ENCODE data around the gene FARP2. TPM values are rescaled to one million over a fixed set of nuclear protein-coding genes. Genes with fewer than 3 reads are reported as not detected.

The FARP2 gene
- total RNA-seq, 4 donors from 2014 or later = 42.7 to 229 (median 93.2) TPM

GRCh38 chr2:241469746-241470145, 113.7 kb downstream of the FARP2 start:
- Histone ChIP-seq H3K4me1 (no peaks in the 10 kb centered on the region), H3K27me3 (no peaks in the 10 kb centered on the region), H3K9me3 (no peaks in the 10 kb centered on the region), H3K4me3 (no peak overlapping the region), H3K27ac (no peak overlapping the region), H3K36me3 (peaks cover 0 to 55% (median 4%) of the 10 kb centered on the region in 3 donors)
- no peak for DNase-seq (ENCODE audit: low spot score in 2 of 2)
- TF ChIP-seq EP300 (IDR thresholded peaks at IDR 0.05) = no peak
- no peak for TF ChIP-seq CTCF (IDR thresholded peaks at IDR 0.05)
- no peak for TF ChIP-seq POLR2A (IDR thresholded peaks at IDR 0.05)
- 88 to 90% methylated on average over 2 of the region's 2 CpGs for WGBS, 2 donors

DNA sequence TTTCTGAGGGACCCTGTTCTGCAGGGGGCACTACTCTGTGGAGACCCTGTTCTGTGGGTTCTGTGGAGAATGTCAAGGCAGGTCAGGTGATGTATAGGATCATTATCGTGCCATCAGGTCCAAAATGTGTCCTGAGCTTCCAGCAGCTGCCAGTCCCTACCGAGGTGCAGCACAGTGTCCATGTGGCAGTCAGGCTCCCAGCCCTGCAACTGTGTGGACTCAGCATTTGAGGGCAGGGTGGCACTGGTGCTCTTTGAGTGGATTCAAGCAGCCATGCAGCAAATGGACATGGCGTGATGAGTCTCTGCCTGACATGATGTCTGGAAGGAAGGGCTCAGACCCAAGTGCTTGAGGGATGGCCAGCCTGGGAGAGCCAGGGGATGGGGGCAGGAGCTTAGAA, 117.3 kb downstream of the FARP2 start:
- DNase-seq (ENCODE audit: low spot score in 2 of 2) = no peak
- WGBS, 2 donors = 89 to 92% methylated on average over 3 of the region's 3 CpGs
- Histone ChIP-seq H3K27me3 (no peaks in the 10 kb centered on the region), H3K4me3 (no peak overlapping the region), H3K36me3 (peaks cover 0 to 60% (median 4%) of the 10 kb centered on the region in 3 donors), H3K4me1 (no peaks in the 10 kb centered on the region), H3K27ac (no peak overlapping the region), H3K9me3 (no peaks in the 10 kb centered on the region)
- TF ChIP-seq EP300 (IDR thresholded peaks at IDR 0.05) (no peak), CTCF (IDR thresholded peaks at IDR 0.05) (no peak), POLR2A (IDR thresholded peaks at IDR 0.05) (no peak)

- no peak for DNase-seq (ENCODE audit: low spot score in 2 of 2)
- 91 to 100% methylated on average over 3 of the region's 3 CpGs for WGBS, 2 donors
- Histone ChIP-seq H3K36me3 (peaks cover 0 to 55% (median 3%) of the 10 kb centered on the region in 3 donors), H3K27me3 (no peaks in the 10 kb centered on the region), H3K9me3 (no peaks in the 10 kb centered on the region), H3K27ac (no peak overlapping the region), H3K4me3 (no peak overlapping the region), H3K4me1 (no peaks in the 10 kb centered on the region)
- no peak for TF ChIP-seq POLR2A (IDR thresholded peaks at IDR 0.05)
- no peak for TF ChIP-seq EP300 (IDR thresholded peaks at IDR 0.05)
- no peak for TF ChIP-seq CTCF (IDR thresholded peaks at IDR 0.05)
Observed at GRCh38 chr2:241475267-241475666, 119.2 kb downstream of the FARP2 start.

DNA sequence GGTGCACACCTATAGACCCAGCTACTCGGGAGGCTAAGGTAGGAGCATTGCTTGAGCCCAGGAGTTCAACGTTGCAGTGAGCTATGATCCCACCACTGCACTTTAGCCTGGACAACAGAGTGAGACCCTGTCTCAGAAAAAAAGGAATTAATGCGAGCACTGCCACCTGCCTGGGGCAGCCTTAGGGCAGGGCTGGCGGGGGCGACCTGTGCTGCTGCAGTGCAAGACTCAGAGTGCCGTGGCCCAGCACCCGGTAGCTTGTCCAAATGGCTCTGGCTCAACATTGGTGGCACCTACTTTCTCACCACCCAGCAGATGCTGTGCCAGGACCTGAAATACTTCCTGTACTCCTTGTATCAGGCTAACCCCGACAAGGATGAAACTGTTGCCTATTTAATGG, 122.1 kb downstream of the FARP2 start:
- no peak for DNase-seq (ENCODE audit: low spot score in 2 of 2)
- Histone ChIP-seq H3K27ac (no peak overlapping the region), H3K27me3 (no peaks in the 10 kb centered on the region), H3K36me3 (peaks cover 0 to 49% (median 0%) of the 10 kb centered on the region in 3 donors), H3K4me1 (no peaks in the 10 kb centered on the region), H3K9me3 (no peaks in the 10 kb centered on the region), H3K4me3 (no peak overlapping the region)
- WGBS, 2 donors = 84 to 94% methylated on average over 6 to 8 of the region's 8 CpGs
- TF ChIP-seq EP300 (IDR thresholded peaks at IDR 0.05) = no peak
- no peak for TF ChIP-seq CTCF (IDR thresholded peaks at IDR 0.05)
- TF ChIP-seq POLR2A (IDR thresholded peaks at IDR 0.05) = no peak

DNA sequence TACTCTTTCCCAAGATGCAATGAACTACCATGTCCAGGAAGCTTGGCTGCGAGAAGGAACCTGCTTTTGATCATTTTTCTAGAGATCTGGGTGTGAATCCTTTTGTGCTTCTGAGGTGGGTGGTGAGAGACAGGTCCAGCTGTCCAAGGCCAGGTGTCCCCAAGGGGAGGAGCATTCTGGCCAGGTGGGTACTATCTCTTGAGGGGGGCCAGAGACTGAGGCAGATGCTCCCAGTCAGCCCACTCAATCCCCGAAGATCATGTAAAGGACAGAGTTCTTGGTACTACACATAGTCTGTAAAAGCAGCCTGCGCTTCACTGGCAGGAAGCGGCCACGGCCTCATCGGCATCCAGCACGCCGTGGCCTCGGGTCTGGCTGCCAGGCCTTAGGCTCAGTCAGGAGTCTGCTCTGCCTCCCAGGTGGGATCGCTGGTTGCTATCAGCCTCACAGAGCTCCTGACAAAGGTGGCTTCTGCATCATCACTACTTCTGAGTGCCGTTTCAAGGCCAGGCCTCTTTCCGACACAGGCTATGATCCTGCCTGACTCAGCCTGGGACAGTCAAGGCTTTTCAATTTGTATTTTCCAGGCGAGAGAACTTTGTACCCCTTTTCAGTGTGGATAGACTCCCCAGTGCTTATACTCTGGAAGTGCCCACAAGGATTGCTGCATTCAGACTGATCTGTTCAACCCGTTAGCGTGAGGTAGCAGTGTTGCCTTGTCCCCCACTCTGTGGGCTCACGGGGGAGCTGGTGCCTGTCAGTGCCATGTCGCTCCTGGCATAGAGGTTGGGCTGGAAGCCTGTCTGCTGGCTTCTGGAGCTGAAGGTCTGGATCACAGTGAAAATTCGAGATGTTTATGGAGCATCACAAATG, 123.2 kb downstream of the FARP2 start:
- WGBS, 2 donors = 93% methylated on average over 16 to 18 of the region's 18 CpGs
- no peak for DNase-seq (ENCODE audit: low spot score in 2 of 2)

More for the DNA sequence above, 123.2 kb downstream of the FARP2 start:
- Histone ChIP-seq H3K4me1 (no peaks in the 10 kb centered on the region), H3K27me3 (no peaks in the 10 kb centered on the region), H3K9me3 (no peaks in the 10 kb centered on the region), H3K27ac (no peak overlapping the region), H3K36me3 (peaks cover 0 to 60% (median 0%) of the 10 kb centered on the region in 3 donors), H3K4me3 (no peak overlapping the region)
- TF ChIP-seq CTCF (IDR thresholded peaks at IDR 0.05) (no peak), EP300 (IDR thresholded peaks at IDR 0.05) (no peak), POLR2A (IDR thresholded peaks at IDR 0.05) (no peak)
